ENCODE measurements around the gene RPS6KB2. TPM values are rescaled to one million over a fixed set of nuclear protein-coding genes. Genes with fewer than 3 reads are reported as not detected.
"Not testable (repeated sequence)": the region's sequence is repeated elsewhere in the genome, so short reads cannot be mapped to it uniquely, and the experiment has no call there.

The RPS6KB2 gene
- total RNA-seq, 2 experiments from 2014 or later = 57.4 to 57.5 TPM

GRCh38 chr11:67398661-67399563, 29.4 kb upstream of the RPS6KB2 start:
- no peak for DNase-seq
- Mint-ChIP-seq H3K9me3 (no peaks in the 10 kb centered on the region), H3K36me3 (peaks cover 32% of the 10 kb centered on the region), H3K27me3 (no peaks in the 10 kb centered on the region), H3K27ac (peak overlapping the region; percentile 51), H3K4me1 (ENCODE audit: low read depth) (peaks cover 54% of the 10 kb centered on the region), H3K4me3 (peak overlapping the region; percentile 49)
- CTCF ChIA-PET = interaction anchor here (3.2 kb wide), 1 partner anchor 8 kb away, joined by 28 read pairs; the partner anchor contains the start of gene RAD9A
- intact Hi-C loops (cut with micrococcal nuclease) = no loop called here
- POLR2A ChIA-PET = interaction anchor here (6.5 to 6.6 kb wide), 2 partner anchors 7 to 39 kb away, joined by 38 to 68 read pairs; partner anchors contain the start of genes PTPRCAP and RAD9A

GRCh38 chr11:67400251-67400941, 27.9 kb upstream of the RPS6KB2 start:
- peak overlapping the region; percentile 83 for H3K27ac Mint-ChIP-seq
- POLR2A ChIA-PET = interaction anchor here (0.7 to 6.6 kb wide), 10 partner anchors 9 to 160 kb away, joined by 3 to 68 read pairs (median 8); partner anchors contain the start of genes AIP, PTPRCAP, RAD9A and TMEM134
- intact Hi-C loops (cut with micrococcal nuclease) = loop anchor here (5.0 kb wide), 1 partner anchor 123 kb away; no protein-coding TSS in a partner anchor
- H3K27me3 Mint-ChIP-seq = no peaks in the 10 kb centered on the region
- DNase-seq = peak; percentile 54
- H3K36me3 Mint-ChIP-seq = peaks cover 43% of the 10 kb centered on the region
- H3K4me3 Mint-ChIP-seq = peak overlapping the region; percentile 86
- CTCF ChIA-PET = interaction anchor here (1.1 to 5.7 kb wide), 11 partner anchors 9 to 105 kb away, joined by 3 to 46 read pairs (median 9); partner anchors contain the start of genes PITPNM1, POLD4, PTPRCAP and RAD9A
- H3K4me1 Mint-ChIP-seq (ENCODE audit: low read depth) = peaks cover 58% of the 10 kb centered on the region
- no peaks in the 10 kb centered on the region for H3K9me3 Mint-ChIP-seq

GRCh38 chr11:67400942-67401494, 27.3 kb upstream of the RPS6KB2 start:
- Mint-ChIP-seq H3K9me3 (no peaks in the 10 kb centered on the region), H3K4me1 (ENCODE audit: low read depth) (peaks cover 63% of the 10 kb centered on the region), H3K27ac (peak overlapping the region; percentile 83), H3K36me3 (peaks cover 46% of the 10 kb centered on the region), H3K4me3 (peak overlapping the region; percentile 86), H3K27me3 (no peaks in the 10 kb centered on the region)
- intact Hi-C loops (cut with micrococcal nuclease) = loop anchor here (5.0 kb wide), 1 partner anchor 124 kb away; no protein-coding TSS in a partner anchor
- POLR2A ChIA-PET = interaction anchor here (0.7 to 6.6 kb wide), 15 partner anchors 9 to 161 kb away, joined by 3 to 68 read pairs (median 7); partner anchors contain the start of genes AIP, PTPRCAP, RAD9A and RPS6KB2
- DNase-seq = no peak
- CTCF ChIA-PET = interaction anchor here (0.8 to 5.7 kb wide), 18 partner anchors 10 to 138 kb away, joined by 3 to 46 read pairs (median 8); partner anchors contain the start of genes CDK2AP2, PITPNM1, POLD4 and PTPRCAP

- Mint-ChIP-seq H3K4me3 (peak within 1 kb of the TSS; percentile 87), H3K4me1 (ENCODE audit: low read depth) (peaks cover 64% of the 10 kb centered on the region), H3K9me3 (no peaks in the 10 kb centered on the region), H3K27ac (peak within 1 kb of the TSS; percentile 93), H3K27me3 (no peaks in the 10 kb centered on the region), H3K36me3 (peaks cover 49% of the 10 kb centered on the region)
- ChIA-PET POLR2A (interaction anchor here (0.6 to 6.6 kb wide), 14 partner anchors 10 to 213 kb away, joined by 3 to 68 read pairs (median 8); partner anchors contain the start of genes AIP, PTPRCAP, RAD9A and RPS6KB2), CTCF (interaction anchor here (0.7 to 5.7 kb wide), 24 partner anchors 10 to 1303 kb away, joined by 3 to 46 read pairs (median 4); partner anchors contain the start of genes CDK2AP2, GRK2, PITPNM1 and POLD4)
- intact Hi-C loops (cut with micrococcal nuclease) = loop anchor here (1.0 to 5.0 kb wide), 6 partner anchors 19 to 124 kb away; partner anchors contain the start of genes RPS6KB2 and TMEM134
- peak; percentile 95 for DNase-seq
Observed at GRCh38 chr11:67401495-67402191, 26.7 kb upstream of the RPS6KB2 start, which contains the start of gene PPP1CA. Gene PPP1CA (minus strand): TSS chr11:67401858. CDS start chr11:67401782, 76 bp downstream.

GRCh38 chr11:67402192-67402839, 26.0 kb upstream of the RPS6KB2 start:
- peaks cover 52% of the 10 kb centered on the region for H3K36me3 Mint-ChIP-seq
- H3K4me1 Mint-ChIP-seq (ENCODE audit: low read depth) = peaks cover 64% of the 10 kb centered on the region
- H3K9me3 Mint-ChIP-seq, H3K27me3 Mint-ChIP-seq, DNase-seq: not testable (repeated sequence)
- POLR2A ChIA-PET = interaction anchor here (0.6 to 6.6 kb wide), 15 partner anchors 10 to 212 kb away, joined by 3 to 68 read pairs (median 7); partner anchors contain the start of genes AIP, PTPRCAP, RAD9A and RPS6KB2
- peak overlapping the region; percentile 87 for H3K4me3 Mint-ChIP-seq
- CTCF ChIA-PET = interaction anchor here (0.7 to 5.7 kb wide), 19 partner anchors 11 to 1304 kb away, joined by 3 to 46 read pairs (median 7); partner anchors contain the start of genes GRK2, PITPNM1, POLD4 and PTPRCAP
- peak overlapping the region; percentile 93 for H3K27ac Mint-ChIP-seq
- intact Hi-C loops (cut with micrococcal nuclease) = loop anchor here (1.0 to 5.0 kb wide), 6 partner anchors 18 to 125 kb away; partner anchors contain the start of genes RPS6KB2 and TMEM134

GRCh38 chr11:67403085-67403484, 25.2 kb upstream of the RPS6KB2 start:
- intact Hi-C loops (cut with micrococcal nuclease) = loop anchor here (2.0 to 5.0 kb wide), 3 partner anchors 18 to 126 kb away; partner anchors contain the start of gene RPS6KB2
- Mint-ChIP-seq H3K36me3 (peaks cover 51% of the 10 kb centered on the region), H3K27ac (peak overlapping the region; percentile 93), H3K4me1 (ENCODE audit: low read depth) (peaks cover 64% of the 10 kb centered on the region), H3K4me3 (peak overlapping the region; percentile 87)
- CTCF ChIA-PET = interaction anchor here (0.8 to 5.7 kb wide), 6 partner anchors 12 to 102 kb away, joined by 3 to 46 read pairs (median 14); partner anchors contain the start of genes PITPNM1, POLD4, PTPRCAP and RAD9A
- POLR2A ChIA-PET = interaction anchor here (1.0 to 6.6 kb wide), 8 partner anchors 9 to 84 kb away, joined by 3 to 68 read pairs (median 14); partner anchors contain the start of genes PTPRCAP, RAD9A, RPS6KB2 and TMEM134
- not testable (repeated sequence) for DNase-seq, H3K27me3 Mint-ChIP-seq, H3K9me3 Mint-ChIP-seq

- H3K27me3 Mint-ChIP-seq = no peaks in the 10 kb centered on the region
- H3K36me3 Mint-ChIP-seq = peaks cover 45% of the 10 kb centered on the region
- intact Hi-C loops (cut with micrococcal nuclease) = loop anchor here (2.0 to 5.0 kb wide), 2 partner anchors 32 to 127 kb away; partner anchors contain the start of gene PTPRCAP
- H3K9me3 Mint-ChIP-seq = no peaks in the 10 kb centered on the region
- H3K4me1 Mint-ChIP-seq (ENCODE audit: low read depth) = peaks cover 65% of the 10 kb centered on the region
- ChIA-PET CTCF (interaction anchor here (0.8 to 5.7 kb wide), 11 partner anchors 10 to 179 kb away, joined by 3 to 46 read pairs (median 4); partner anchors contain the start of genes GSTP1, PITPNM1 and PTPRCAP), POLR2A (interaction anchor here (0.5 to 6.6 kb wide), 17 partner anchors 8 to 850 kb away, joined by 3 to 68 read pairs (median 5); partner anchors contain the start of genes AIP, CARNS1, PITPNM1 and PTPRCAP)
- DNase-seq = peak; percentile 79
- H3K27ac Mint-ChIP-seq = peak overlapping the region; percentile 93
- H3K4me3 Mint-ChIP-seq = peak overlapping the region; percentile 87
Observed at GRCh38 chr11:67404515-67405195, 23.6 kb upstream of the RPS6KB2 start.

- Mint-ChIP-seq H3K4me3 (peak overlapping the region; percentile 87), H3K27me3 (no peaks in the 10 kb centered on the region), H3K9me3 (no peaks in the 10 kb centered on the region), H3K4me1 (ENCODE audit: low read depth) (peaks cover 66% of the 10 kb centered on the region), H3K27ac (peak overlapping the region; percentile 93), H3K36me3 (peaks cover 47% of the 10 kb centered on the region)
- peak; percentile 47 for DNase-seq
- POLR2A ChIA-PET = interaction anchor here (0.6 to 6.6 kb wide), 14 partner anchors 7 to 137 kb away, joined by 3 to 68 read pairs (median 6); partner anchors contain the start of genes AIP, CARNS1, PTPRCAP and RAD9A
- CTCF ChIA-PET = interaction anchor here (0.8 to 5.7 kb wide), 7 partner anchors 10 to 137 kb away, joined by 3 to 46 read pairs (median 3); partner anchors contain the start of gene PTPRCAP
- intact Hi-C loops (cut with micrococcal nuclease) = loop anchor here (2.0 kb wide), 1 partner anchor 32 kb away; the partner anchor contains the start of gene PTPRCAP
Observed at GRCh38 chr11:67405196-67405567, 23.1 kb upstream of the RPS6KB2 start.
